ENCODE data around the gene TMCC3. TPM values are rescaled to one million over a fixed set of nuclear protein-coding genes. Genes with fewer than 3 reads are reported as not detected.
A peak's percentile ranks its signal among the peaks of the same experiment; 100 is the strongest.
"Not testable (repeated sequence)": the region's sequence is repeated elsewhere in the genome, so short reads cannot be mapped to it uniquely, and the experiment has no call there.

Gene TMCC3
- total and polyA plus RNA-seq, 2 donors from 2014 or later = 6.7 to 14.7 TPM

- DNase-seq (no peak), FAIRE-seq (no peak)
- Histone ChIP-seq H3K9ac (ENCODE audit: low read length in 3 of 3) (no peak overlapping the region), H3K4me3 (ENCODE audit: low read length in 3 of 3) (no peak overlapping the region), H3K4me1 (ENCODE audit: control insufficient read depth in 2 of 3, insufficient read depth in 2 of 3, low read depth in 1 of 3, low read length in 3 of 3) (peaks cover 0 to 2% (median 0%) of the 10 kb centered on the region in 3 donors), H3K36me3 (ENCODE audit: control insufficient read depth in 2 of 3, insufficient read depth in 3 of 3, low read length in 3 of 3) (no peaks in the 10 kb centered on the region), H3K9me3 (ENCODE audit: control insufficient read depth in 2 of 3, insufficient read depth in 1 of 3, low read length in 3 of 3) (peaks cover 0 to 4% (median 0%) of the 10 kb centered on the region in 3 donors), H3K27ac (ENCODE audit: low read depth in 2 of 2, low read length in 2 of 2) (no peak overlapping the region), H3K27me3 (ENCODE audit: control insufficient read depth, insufficient read depth, low read length) (no peaks in the 10 kb centered on the region)
- intact Hi-C loops (cut with DNase I) = no loop called here
- TF ChIP-seq, protein P1, sequence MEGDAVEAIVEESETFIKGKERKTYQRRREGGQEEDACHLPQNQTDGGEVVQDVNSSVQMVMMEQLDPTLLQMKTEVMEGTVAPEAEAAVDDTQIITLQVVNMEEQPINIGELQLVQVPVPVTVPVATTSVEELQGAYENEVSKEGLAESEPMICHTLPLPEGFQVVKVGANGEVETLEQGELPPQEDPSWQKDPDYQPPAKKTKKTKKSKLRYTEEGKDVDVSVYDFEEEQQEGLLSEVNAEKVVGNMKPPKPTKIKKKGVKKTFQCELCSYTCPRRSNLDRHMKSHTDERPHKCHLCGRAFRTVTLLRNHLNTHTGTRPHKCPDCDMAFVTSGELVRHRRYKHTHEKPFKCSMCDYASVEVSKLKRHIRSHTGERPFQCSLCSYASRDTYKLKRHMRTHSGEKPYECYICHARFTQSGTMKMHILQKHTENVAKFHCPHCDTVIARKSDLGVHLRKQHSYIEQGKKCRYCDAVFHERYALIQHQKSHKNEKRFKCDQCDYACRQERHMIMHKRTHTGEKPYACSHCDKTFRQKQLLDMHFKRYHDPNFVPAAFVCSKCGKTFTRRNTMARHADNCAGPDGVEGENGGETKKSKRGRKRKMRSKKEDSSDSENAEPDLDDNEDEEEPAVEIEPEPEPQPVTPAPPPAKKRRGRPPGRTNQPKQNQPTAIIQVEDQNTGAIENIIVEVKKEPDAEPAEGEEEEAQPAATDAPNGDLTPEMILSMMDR (IDR thresholded peaks at IDR 0.05; ENCODE audit: borderline replicate concordance, extremely low read depth, insufficient read depth) = no peak
These were observed 40.4 kb downstream of the TMCC3 start for GRCh38 chr12:94609917-94610443.

DNA sequence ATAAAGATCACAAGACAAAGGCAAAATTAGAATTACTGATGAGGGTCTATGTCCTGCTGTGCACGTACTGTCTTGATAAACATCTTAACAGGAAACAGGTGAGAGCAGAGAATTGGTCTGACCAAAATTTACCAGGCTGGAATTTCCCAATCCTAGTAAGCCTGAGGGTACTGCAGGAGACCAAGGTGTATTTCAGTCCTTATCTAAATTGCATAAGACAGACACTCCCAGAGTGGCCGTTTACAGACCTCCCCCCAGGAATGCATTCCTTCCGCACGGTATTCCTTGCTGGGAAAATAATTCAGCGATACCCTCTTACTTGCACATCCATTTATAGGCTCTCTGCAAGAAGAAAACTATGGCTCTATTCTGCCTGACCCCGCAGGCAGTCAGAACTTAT, 43.5 kb downstream of the TMCC3 start:
- not testable (repeated sequence) for DNase-seq; H3K9ac ChIP-seq (ENCODE audit: low read length in 3 of 3)

GRCh38 chr12:94604366-94604698, 46.0 kb downstream of the TMCC3 start:
- H3K27me3 ChIP-seq (ENCODE audit: control insufficient read depth, insufficient read depth, low read length) = no peaks in the 10 kb centered on the region
- TF ChIP-seq, protein P1 (IDR thresholded peaks at IDR 0.05; ENCODE audit: borderline replicate concordance, extremely low read depth, insufficient read depth) = no peak
- FAIRE-seq = no peak
- H3K4me1 ChIP-seq (ENCODE audit: control insufficient read depth in 2 of 3, insufficient read depth in 2 of 3, low read depth in 1 of 3, low read length in 3 of 3) = no peaks in the 10 kb centered on the region
- no peak for DNase-seq
- H3K4me3 ChIP-seq (ENCODE audit: low read length in 3 of 3) = no peak overlapping the region
- intact Hi-C loops (cut with DNase I) = no loop called here
- no peaks in the 10 kb centered on the region for H3K36me3 ChIP-seq (ENCODE audit: control insufficient read depth in 2 of 3, insufficient read depth in 3 of 3, low read length in 3 of 3)
- no peak overlapping the region for H3K9ac ChIP-seq (ENCODE audit: low read length in 3 of 3)
- peaks cover 0 to 4% (median 0%) of the 10 kb centered on the region in 3 donors for H3K9me3 ChIP-seq (ENCODE audit: control insufficient read depth in 2 of 3, insufficient read depth in 1 of 3, low read length in 3 of 3)
- no peak overlapping the region for H3K27ac ChIP-seq (ENCODE audit: low read depth in 2 of 2, low read length in 2 of 2)

More for the DNA sequence above, 43.5 kb downstream of the TMCC3 start:
- H3K27ac ChIP-seq (ENCODE audit: low read depth in 2 of 2, low read length in 2 of 2); H3K4me1 ChIP-seq (ENCODE audit: control insufficient read depth in 2 of 3, insufficient read depth in 2 of 3, low read depth in 1 of 3, low read length in 3 of 3); FAIRE-seq; H3K9me3 ChIP-seq (ENCODE audit: control insufficient read depth in 2 of 3, insufficient read depth in 1 of 3, low read length in 3 of 3); H3K36me3 ChIP-seq (ENCODE audit: control insufficient read depth in 2 of 3, insufficient read depth in 3 of 3, low read length in 3 of 3); H3K4me3 ChIP-seq (ENCODE audit: low read length in 3 of 3); intact Hi-C loops (cut with DNase I); H3K27me3 ChIP-seq (ENCODE audit: control insufficient read depth, insufficient read depth, low read length): not testable (repeated sequence)

- Histone ChIP-seq H3K4me1 (ENCODE audit: control insufficient read depth in 2 of 3, insufficient read depth in 2 of 3, low read depth in 1 of 3, low read length in 3 of 3) (no peaks in the 10 kb centered on the region), H3K9me3 (ENCODE audit: control insufficient read depth in 2 of 3, insufficient read depth in 1 of 3, low read length in 3 of 3) (peaks cover 0 to 4% (median 0%) of the 10 kb centered on the region in 3 donors), H3K27me3 (ENCODE audit: control insufficient read depth, insufficient read depth, low read length) (no peaks in the 10 kb centered on the region), H3K36me3 (ENCODE audit: control insufficient read depth in 2 of 3, insufficient read depth in 3 of 3, low read length in 3 of 3) (no peaks in the 10 kb centered on the region), H3K9ac (ENCODE audit: low read length in 3 of 3) (no peak overlapping the region), H3K27ac (ENCODE audit: low read depth in 2 of 2, low read length in 2 of 2) (no peak overlapping the region), H3K4me3 (ENCODE audit: low read length in 3 of 3) (no peak overlapping the region)
- intact Hi-C loops (cut with DNase I) = no loop called here
- DNase-seq (no peak), FAIRE-seq (no peak)
- TF ChIP-seq, protein P1 (IDR thresholded peaks at IDR 0.05; ENCODE audit: borderline replicate concordance, extremely low read depth, insufficient read depth) = peak; percentile 35
These were observed 46.7 kb downstream of the TMCC3 start for GRCh38 chr12:94603434-94604365.
